IMR-90 (cell line): Measurements from ENCODE around the gene KRT6B. TPM values are rescaled to one million over a fixed set of nuclear protein-coding genes. Genes with fewer than 3 reads are reported as not detected.

Experiments
- ATAC-seq: fragments of 200-7000 bp; cut with Tn5 transposase; 2 replicates; pipeline ENCODE4 v1.9.1; 2020; ENCODE audit warnings: low read depth, mild to moderate bottlenecking, moderate library complexity
- BruUV-seq: library from RNA; stranded (reverse); fragments of 400-500 nt; replicated peaks from 2 replicates; lab custom pipeline; 2021; lab: Mats Ljungman, UMichigan
- CTCF ChIA-PET: fragments of 300-600 bp; formaldehyde crosslinking; extraction: SDS; loops from one replicate; lab custom pipeline; 2021; ENCODE audit warnings: antibody characterized with exemption; lab: Yijun Ruan, JAX
- POLR2A ChIA-PET: fragments of 300-600 bp; sonication (Branson Sonifier 250); formaldehyde crosslinking; loops from one replicate; lab custom pipeline; 2022; ENCODE audit warnings: antibody characterized with exemption; ENCODE audit not compliant: unreplicated experiment; lab: Charles Lee
- DNase-seq: peaks from one replicate; pipeline ENCODE4 v3.0.0; 2013
- H2AFZ ChIP-seq: replicated peaks from 2 replicates; pipeline ENCODE3; 2013; ENCODE audit warnings: low read length, mild to moderate bottlenecking; ENCODE audit not compliant: poor library complexity
- H2AK5ac ChIP-seq: 2 replicates; pipeline ENCODE4 v1.6.1; 2013; ENCODE audit warnings: low read depth, low read length, inconsistent platforms
- H2AK9ac ChIP-seq: replicated peaks from 2 replicates; pipeline ENCODE3; 2013; ENCODE audit warnings: mild to moderate bottlenecking, low read depth, low read length, moderate library complexity; ENCODE audit not compliant: poor library complexity
- H2BK120ac ChIP-seq: 2 replicates; pipeline ENCODE4 v1.6.1; 2013; ENCODE audit warnings: low read depth, low read length, inconsistent platforms
- H2BK15ac ChIP-seq: 3 replicates; pipeline ENCODE4 v1.6.1; 2013; ENCODE audit warnings: low read depth, low read length, inconsistent platforms
- H2BK20ac ChIP-seq: 2 replicates; pipeline ENCODE4 v1.6.1; 2013; ENCODE audit warnings: low read depth, mild to moderate bottlenecking, inconsistent platforms, low read length, moderate library complexity
- H2BK5ac ChIP-seq: 2 replicates; pipeline ENCODE4 v1.6.1; 2013; ENCODE audit warnings: mild to moderate bottlenecking, low read depth, low read length, inconsistent platforms; ENCODE audit not compliant: poor library complexity, severe bottlenecking
- H3K14ac ChIP-seq: replicated peaks from 2 replicates; pipeline ENCODE4 v1.6.1; 2013; ENCODE audit warnings: low read depth, low read length, inconsistent platforms
- H3K18ac ChIP-seq: 2 replicates; pipeline ENCODE4 v1.6.1; 2013; ENCODE audit warnings: low read depth, low read length, control low read depth
- H3K23ac ChIP-seq: 2 replicates; pipeline ENCODE4 v1.6.1; 2013; ENCODE audit warnings: low read depth, low read length, inconsistent platforms
- H3K27ac ChIP-seq: 2 replicates; pipeline ENCODE4 v1.5.1; 2013; ENCODE audit warnings: mild to moderate bottlenecking, control low read depth, low read length; ENCODE audit not compliant: insufficient read depth
- H3K27me3 ChIP-seq: 2 replicates; pipeline ENCODE4 v1.6.1; 2013; ENCODE audit warnings: low read length; ENCODE audit not compliant: control insufficient read depth, insufficient read depth
- H3K36me3 ChIP-seq: 2 replicates; pipeline ENCODE4 v1.6.1; 2013; ENCODE audit warnings: low read length, mixed read lengths; ENCODE audit not compliant: control insufficient read depth, insufficient read depth
- H3K4ac ChIP-seq: 2 replicates; pipeline ENCODE4 v1.6.1; 2013; ENCODE audit warnings: low read depth, low read length, inconsistent platforms
- H3K4me1 ChIP-seq: 2 replicates; pipeline ENCODE4 v1.6.1; 2013; ENCODE audit warnings: low read length, mixed read lengths; ENCODE audit not compliant: control insufficient read depth, insufficient read depth
- H3K4me2 ChIP-seq: 2 replicates; pipeline ENCODE4 v1.6.1; 2013; ENCODE audit warnings: low read depth, mild to moderate bottlenecking, control low read depth, low read length, moderate library complexity
- H3K4me3 ChIP-seq: 2 replicates; pipeline ENCODE4 v1.5.1; 2013; ENCODE audit warnings: low read depth, mild to moderate bottlenecking, control low read depth, low read length, moderate library complexity; ENCODE audit not compliant: insufficient read depth
- H3K56ac ChIP-seq: 2 replicates; pipeline ENCODE4 v1.6.1; 2013; ENCODE audit warnings: low read length, inconsistent platforms; ENCODE audit not compliant: insufficient read depth; ENCODE audit errors: extremely low read depth
- H3K79me1 ChIP-seq, 2 experiments: 2 replicates each; pipeline ENCODE4 v1.6.1; 2013; ENCODE audit warnings: low read length in 2 of 2, inconsistent platforms in 1 of 2, low read depth in 1 of 2
- H3K9ac ChIP-seq: 2 replicates; pipeline ENCODE4 v1.6.1; 2013; ENCODE audit warnings: low read depth, low read length, control low read depth
- H3K9me1 ChIP-seq: 2 replicates; pipeline ENCODE4 v1.6.1; 2013; ENCODE audit warnings: low read length, inconsistent platforms; ENCODE audit not compliant: insufficient read depth
- H3K9me3 ChIP-seq: 2 replicates; pipeline ENCODE4 v1.6.1; 2013; ENCODE audit warnings: low read length; ENCODE audit not compliant: control insufficient read depth, insufficient read depth
- H4K20me1 ChIP-seq: 2 replicates; pipeline ENCODE4 v1.6.1; 2013; ENCODE audit warnings: low read length, inconsistent platforms; ENCODE audit not compliant: insufficient read depth
- H4K5ac ChIP-seq: 2 replicates; pipeline ENCODE4 v1.6.1; 2013; ENCODE audit warnings: mild to moderate bottlenecking, low read depth, low read length, control low read depth
- H4K8ac ChIP-seq, 2 experiments: 2 replicates each; pipeline ENCODE4 v1.6.1; 2013; ENCODE audit warnings: low read depth in 2 of 2, low read length in 2 of 2, control low read depth in 1 of 2, inconsistent platforms in 1 of 2
- H4K91ac ChIP-seq: 2 replicates; pipeline ENCODE4 v1.6.1; 2013; ENCODE audit warnings: low read depth, low read length, inconsistent platforms; ENCODE audit not compliant: insufficient read depth
- BHLHE40 ChIP-seq: fragments of 150-350 bp; IDR thresholded peaks from 2 replicates; pipeline ENCODE4 v1.6.1; 2016; ENCODE audit warnings: mild to moderate bottlenecking, low read depth, low read length
- CEBPB ChIP-seq: IDR thresholded peaks from 2 replicates; pipeline ENCODE4 v1.6.1; 2012; ENCODE audit warnings: low read depth, low read length, improper control_type of control experiment
- CHD1 ChIP-seq: IDR thresholded peaks from 2 replicates; pipeline ENCODE4 v1.6.1; 2012; ENCODE audit warnings: low read depth, low read length, improper control_type of control experiment
- ELK1 ChIP-seq: fragments of 150-350 bp; IDR thresholded peaks from 2 replicates; pipeline ENCODE4 v1.6.1; 2016; ENCODE audit warnings: low read depth, mild to moderate bottlenecking, low read length, moderate library complexity, borderline replicate concordance
- FOS ChIP-seq: fragments of 150-350 bp; IDR thresholded peaks from 2 replicates; pipeline ENCODE4 v1.6.1; 2016; ENCODE audit warnings: low read depth, low read length
- MAFK ChIP-seq: IDR thresholded peaks from 2 replicates; pipeline ENCODE4 v1.6.1; 2012; ENCODE audit warnings: low read depth, low read length, improper control_type of control experiment
- MXI1 ChIP-seq: IDR thresholded peaks from 2 replicates; pipeline ENCODE4 v1.6.1; 2012; ENCODE audit warnings: low read depth, mild to moderate bottlenecking, low read length, moderate library complexity, borderline replicate concordance
- NFE2L2 ChIP-seq: fragments of 150-350 bp; IDR thresholded peaks from 2 replicates; pipeline ENCODE4 v1.6.1; 2016; ENCODE audit warnings: low read depth, mild to moderate bottlenecking, low read length
- POLR2A ChIP-seq: IDR thresholded peaks from 2 replicates; pipeline ENCODE4 v1.6.1; 2012; ENCODE audit warnings: mild to moderate bottlenecking, low read depth, low read length
- RAD21 ChIP-seq: IDR thresholded peaks from 2 replicates; pipeline ENCODE4 v1.6.1; 2012; ENCODE audit warnings: low read length, improper control_type of control experiment
- RCOR1 ChIP-seq: IDR thresholded peaks from 2 replicates; pipeline ENCODE4 v1.6.1; 2012; ENCODE audit warnings: mild to moderate bottlenecking, low read length, improper control_type of control experiment; ENCODE audit not compliant: insufficient replicate concordance
- RFX5 ChIP-seq: IDR thresholded peaks from 2 replicates; pipeline ENCODE4 v1.8.0; 2012; ENCODE audit warnings: low read depth, mild to moderate bottlenecking, low read length, moderate library complexity
- SMC3 ChIP-seq: fragments of 150-350 bp; IDR thresholded peaks from 2 replicates; pipeline ENCODE4 v1.6.1; 2016; ENCODE audit warnings: low read depth, mild to moderate bottlenecking, antibody characterized with exemption, low read length, moderate library complexity
- USF2 ChIP-seq: fragments of 150-350 bp; IDR thresholded peaks from 2 replicates; pipeline ENCODE4 v1.6.1; 2017; ENCODE audit warnings: mild to moderate bottlenecking, antibody characterized with exemption, low read length, low read depth
- WGBS, 2 experiments: methylation state at CpG; one replicate each; pipeline versions ENCODE4 v1.1.5 to v1.1.7; 2013; ENCODE audit warnings: missing lambda C conversion rate in 2 of 2; ENCODE audit not compliant: insufficient read length in 1 of 2; ENCODE audit errors: extremely low coverage in 2 of 2; 5-methylcytosine and 5-hydroxymethylcytosine counted together
- dilution Hi-C: fragments of 300-500 bp; cut with HindIII; formaldehyde crosslinking; loops from one replicate; pipeline ENCODE4 v1.14.3; 2018; ENCODE audit warnings: low sequenced_read_pairs; ENCODE audit not compliant: unreplicated experiment
- in situ Hi-C: fragments of 300-500 bp; cut with MboI; formaldehyde crosslinking; loops from 3 replicates; pipeline ENCODE4 v1.14.3; 2019; ENCODE audit warnings: low sequenced_read_pairs, inconsistent platforms, mixed read lengths
- intact Hi-C: fragments of 100-400 bp; cut with micrococcal nuclease; formaldehyde crosslinking; loops from 2 replicates; pipeline ENCODE4 v1.10.0; 2022
- polyA plus RNA-seq, 3 experiments: library from polyadenylated mRNA; depleted of rRNA; stranded (reverse); fragments of >200 nt; gene quantifications; 2 replicates each; pipeline ENCODE4 v1.2.3, GENCODE V29; 2012; ENCODE audit warnings: low replicate concordance in 1 of 3
- total RNA-seq: library from RNA; depleted of rRNA; stranded (reverse); fragments of >200 nt; gene quantifications from 2 replicates; pipeline ENCODE4 v1.2.3, GENCODE V29; 2012
- TF ChIP-seq, protein P1 (sequence below): conservative IDR thresholded peaks from 2 replicates; pipeline ENCODE4 v1.5.1; 2012; ENCODE audit warnings: mild to moderate bottlenecking, low read depth, low read length, improper control_type of control experiment

The KRT6B gene
- total and polyA plus RNA-seq, 2 of the 4 experiments (the other 2 are of a cell fraction) = not detected

DNA sequence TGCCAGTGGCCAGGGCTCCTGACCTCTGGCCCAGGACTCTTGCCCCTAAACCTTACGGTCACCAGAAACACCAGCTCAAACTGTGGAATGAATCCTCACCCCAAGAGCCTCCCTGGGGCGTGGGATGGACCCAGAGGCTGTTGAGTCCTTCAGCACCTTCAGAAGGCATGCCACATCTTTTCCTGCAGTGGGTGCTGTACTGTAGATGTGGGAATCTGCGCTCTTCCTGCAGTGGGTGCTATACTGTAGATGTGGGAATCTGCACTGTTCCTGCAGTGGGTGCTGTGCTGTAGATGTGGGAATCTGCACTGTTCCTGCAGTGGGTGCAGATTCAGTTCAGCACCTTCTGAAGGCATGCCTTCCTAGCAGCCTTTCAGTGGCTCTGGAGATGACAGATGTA lies 47.0 kb downstream of the KRT6B start:
- no peak overlapping the region for H3K56ac ChIP-seq
- H3K4ac ChIP-seq = no peak overlapping the region
- no peak overlapping the region for H2BK20ac ChIP-seq
- H2BK120ac ChIP-seq = no peak overlapping the region
- H3K18ac ChIP-seq = no peak overlapping the region
- H3K36me3 ChIP-seq = no peaks in the 10 kb centered on the region
- no peaks in the 10 kb centered on the region for H3K9me1 ChIP-seq
- no peak overlapping the region for H3K4me2 ChIP-seq
- H3K9ac ChIP-seq = no peak overlapping the region
- H4K8ac ChIP-seq = no peak overlapping the region
- dilution Hi-C loops (no loop called here), intact Hi-C loops (no loop called here), in situ Hi-C loops (no loop called here)
- no peak overlapping the region for H2BK5ac ChIP-seq
- ChIA-PET POLR2A (no interaction called here), CTCF (no interaction called here)
- no peak overlapping the region for H4K5ac ChIP-seq
- no peaks in the 10 kb centered on the region for H4K20me1 ChIP-seq
- H3K9me3 ChIP-seq = no peaks in the 10 kb centered on the region
- no peak overlapping the region for H2AK5ac ChIP-seq
- 100% methylated on average over 1 of the region's 3 CpGs; no CpG with 5 or more reads in 1 of the 2 experiments for WGBS, 2 experiments
- TF ChIP-seq RAD21 (no peak), BHLHE40 (no peak), SMC3 (no peak), MXI1 (no peak), RCOR1 (no peak), NFE2L2 (no peak), ELK1 (no peak), MAFK (no peak), POLR2A (no peak), CHD1 (no peak), RFX5 (no peak), CEBPB (no peak), FOS (no peak), USF2 (no peak)
- TF ChIP-seq, protein P1, sequence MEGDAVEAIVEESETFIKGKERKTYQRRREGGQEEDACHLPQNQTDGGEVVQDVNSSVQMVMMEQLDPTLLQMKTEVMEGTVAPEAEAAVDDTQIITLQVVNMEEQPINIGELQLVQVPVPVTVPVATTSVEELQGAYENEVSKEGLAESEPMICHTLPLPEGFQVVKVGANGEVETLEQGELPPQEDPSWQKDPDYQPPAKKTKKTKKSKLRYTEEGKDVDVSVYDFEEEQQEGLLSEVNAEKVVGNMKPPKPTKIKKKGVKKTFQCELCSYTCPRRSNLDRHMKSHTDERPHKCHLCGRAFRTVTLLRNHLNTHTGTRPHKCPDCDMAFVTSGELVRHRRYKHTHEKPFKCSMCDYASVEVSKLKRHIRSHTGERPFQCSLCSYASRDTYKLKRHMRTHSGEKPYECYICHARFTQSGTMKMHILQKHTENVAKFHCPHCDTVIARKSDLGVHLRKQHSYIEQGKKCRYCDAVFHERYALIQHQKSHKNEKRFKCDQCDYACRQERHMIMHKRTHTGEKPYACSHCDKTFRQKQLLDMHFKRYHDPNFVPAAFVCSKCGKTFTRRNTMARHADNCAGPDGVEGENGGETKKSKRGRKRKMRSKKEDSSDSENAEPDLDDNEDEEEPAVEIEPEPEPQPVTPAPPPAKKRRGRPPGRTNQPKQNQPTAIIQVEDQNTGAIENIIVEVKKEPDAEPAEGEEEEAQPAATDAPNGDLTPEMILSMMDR = no peak
- ATAC-seq = no peak
- no peak overlapping the region for H3K23ac ChIP-seq
- no TSS peak for BruUV-seq
- DNase-seq = no peak
- no peak overlapping the region for H3K14ac ChIP-seq
- H2AFZ ChIP-seq = no peak overlapping the region
- no peak overlapping the region for H3K27ac ChIP-seq
- no peak overlapping the region for H2BK15ac ChIP-seq
- H3K27me3 ChIP-seq = peaks cover 50% of the 10 kb centered on the region
- no peak overlapping the region for H2AK9ac ChIP-seq
- no peaks in the 10 kb centered on the region for H3K4me1 ChIP-seq
- H3K79me1 ChIP-seq = no peaks in the 10 kb centered on the region
- no peak overlapping the region for H3K4me3 ChIP-seq
- H4K91ac ChIP-seq = no peak overlapping the region
